KOPT-K1 (cell line): ENCODE data around the gene KRT9.

Source experiments
- H3K27ac ChIP-seq: fragments of 200-600 bp; sonication (generic); 2 replicates; pipeline ENCODE4 v1.5.1; 2016; ENCODE audit warnings: antibody characterized with exemption, mild to moderate bottlenecking, low read depth, low read length; ENCODE audit not compliant: poor library complexity, severe bottlenecking
- H3K36me3 ChIP-seq: fragments of 200-600 bp; sonication (generic); 2 replicates; pipeline ENCODE4 v1.5.1; 2017; ENCODE audit warnings: antibody characterized with exemption, mild to moderate bottlenecking, low read length, moderate library complexity; ENCODE audit not compliant: insufficient read depth
- H3K9me3 ChIP-seq: fragments of 200-600 bp; sonication (generic); 2 replicates; pipeline ENCODE4 v1.5.1; 2017; ENCODE audit warnings: antibody characterized with exemption, low read length, mild to moderate bottlenecking; ENCODE audit not compliant: insufficient read depth, poor library complexity, severe bottlenecking

KRT9 gene

DNA sequence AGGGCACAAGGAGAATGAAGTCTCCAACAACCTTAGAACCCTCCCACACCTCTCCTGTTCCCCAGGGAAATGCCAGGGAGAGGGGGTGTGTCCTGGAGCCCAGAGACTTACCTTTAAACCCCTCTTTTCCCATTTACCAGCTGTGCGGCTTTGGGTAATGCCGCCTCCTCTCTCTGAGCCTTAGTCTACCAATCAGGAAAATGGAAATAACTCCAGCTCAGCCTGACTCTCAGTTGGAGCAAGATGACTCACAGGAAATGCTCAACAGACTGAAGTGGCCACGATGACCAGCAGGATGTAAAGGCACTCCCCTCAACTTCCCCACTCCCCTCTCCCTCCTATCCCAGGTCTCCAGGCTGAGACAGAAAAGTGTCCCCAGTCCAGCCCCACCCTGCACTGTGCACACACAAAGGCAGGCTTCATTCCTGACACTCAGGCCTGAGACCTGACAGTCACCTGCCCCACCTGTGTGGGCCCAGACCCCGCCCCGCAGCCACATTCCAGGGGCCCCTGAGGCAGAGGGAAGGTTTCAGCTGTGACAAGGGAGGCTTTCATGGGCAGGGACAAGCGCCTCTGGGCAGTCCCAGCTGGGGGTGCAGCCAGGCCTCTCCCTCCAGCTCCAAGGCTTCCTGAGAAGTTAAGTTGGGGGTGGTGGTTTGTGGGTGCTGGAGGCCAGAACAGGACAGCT lies 50.1 kb downstream of the KRT9 start:
- Histone ChIP-seq H3K36me3 (no peaks in the 10 kb centered on the region), H3K27ac (no peak overlapping the region), H3K9me3 (no peaks in the 10 kb centered on the region)

GRCh38 chr17:41520821-41521521 lies 50.9 kb downstream of the KRT9 start:
- Histone ChIP-seq H3K9me3 (no peaks in the 10 kb centered on the region), H3K36me3 (no peaks in the 10 kb centered on the region), H3K27ac (no peak overlapping the region)

- H3K9me3 ChIP-seq, result no peaks in the 10 kb centered on the region
- no peak overlapping the region for H3K27ac ChIP-seq
- no peaks in the 10 kb centered on the region for H3K36me3 ChIP-seq
Measured at GRCh38 chr17:41519501-41520224, 52.2 kb downstream of the KRT9 start.

- Histone ChIP-seq H3K9me3 (no peaks in the 10 kb centered on the region), H3K27ac (no peak within 1 kb of the TSS), H3K36me3 (no peaks in the 10 kb centered on the region)
Measured at GRCh38 chr17:41518789-41519449, 52.9 kb downstream of the KRT9 start, which contains the start of gene KRT15. Gene KRT15 (minus strand): TSS chr17:41518890. CDS start chr17:41518827, 63 bp downstream.

GRCh38 chr17:41518031-41518430 lies 53.8 kb downstream of the KRT9 start:
- no peaks in the 10 kb centered on the region for H3K36me3 ChIP-seq
- no peak overlapping the region for H3K27ac ChIP-seq
- no peaks in the 10 kb centered on the region for H3K9me3 ChIP-seq

DNA sequence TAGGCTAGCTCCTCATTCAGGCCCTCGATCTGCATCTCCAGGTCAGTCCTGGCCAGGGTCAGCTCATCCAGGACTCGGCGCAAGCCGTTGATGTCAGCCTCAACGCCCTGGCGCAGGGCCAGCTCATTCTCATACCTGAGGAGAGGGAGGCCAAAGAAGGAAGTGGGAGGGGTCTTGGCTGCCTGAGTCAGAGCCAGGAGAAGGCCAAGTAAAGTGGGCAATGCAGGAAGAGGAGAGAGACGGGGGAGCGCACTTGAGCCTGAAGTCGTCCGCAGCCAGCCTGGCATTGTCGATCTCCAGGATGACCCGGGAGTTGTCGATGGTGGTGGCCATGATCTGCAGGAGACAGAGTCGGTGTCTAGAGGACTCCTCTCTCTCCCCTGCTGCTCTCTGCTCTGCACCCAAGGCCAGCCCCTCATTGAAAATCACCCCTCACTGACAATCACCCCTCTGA lies 55.0 kb downstream of the KRT9 start:
- Histone ChIP-seq H3K9me3 (no peaks in the 10 kb centered on the region), H3K36me3 (no peaks in the 10 kb centered on the region), H3K27ac (no peak overlapping the region)

DNA sequence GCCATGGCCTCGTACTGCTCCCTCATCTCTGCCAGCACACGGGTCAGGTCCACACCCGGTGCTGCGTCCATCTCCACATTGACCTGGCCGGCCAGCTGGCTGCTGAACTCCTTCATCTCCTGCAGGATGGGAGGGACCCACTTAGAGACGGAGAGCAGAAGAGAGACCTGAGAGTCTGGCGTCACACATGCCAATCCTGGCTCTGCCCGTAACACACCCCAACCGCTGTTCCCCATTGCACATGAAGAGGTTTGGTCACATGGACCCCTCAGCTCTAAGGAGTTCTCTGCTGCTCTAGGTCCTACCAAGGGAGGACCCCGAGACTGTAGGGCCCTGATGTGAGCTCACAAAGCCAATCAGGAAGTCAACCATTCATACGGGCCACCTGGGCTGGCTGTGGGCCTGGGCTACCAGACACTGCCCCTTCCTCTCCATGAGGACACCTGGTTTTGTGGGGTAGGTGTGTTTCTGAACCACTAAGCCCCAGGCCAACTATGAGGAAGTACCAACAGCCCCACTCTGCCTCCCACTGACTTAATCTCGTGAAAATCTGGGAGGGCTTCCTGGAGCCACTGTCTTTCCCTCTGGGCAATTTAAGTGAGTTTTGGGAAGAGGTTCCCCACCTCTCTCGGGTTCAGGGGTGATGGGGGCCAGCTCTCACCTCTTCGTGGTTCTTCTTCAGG lies 55.6 kb downstream of the KRT9 start:
- no peaks in the 10 kb centered on the region for H3K36me3 ChIP-seq
- no peak overlapping the region for H3K27ac ChIP-seq
- no peaks in the 10 kb centered on the region for H3K9me3 ChIP-seq
